ENCODE data around the gene BTN3A1. TPM values are rescaled to one million over a fixed set of nuclear protein-coding genes. Genes with fewer than 3 reads are reported as not detected.

Gene BTN3A1
- total and polyA plus RNA-seq, 2 of the 8 experiments (the other 6 are each of a cell fraction or from before 2014, with no cell fraction given) = 4.7 to 5.6 TPM

- no peak overlapping the region for H2BK15ac ChIP-seq (ENCODE audit: low read length)
- no peak overlapping the region for H4K91ac ChIP-seq (replicated peaks; ENCODE audit: insufficient read length, low read length)
- H3K9ac ChIP-seq (replicated peaks in 1 of 4; ENCODE audit: extremely low read depth in 1 of 4, low read depth in 3 of 4, low read length in 3 of 4) = no peak overlapping the region
- H3K79me2 ChIP-seq (ENCODE audit: control insufficient read depth in 1 of 2, insufficient read depth in 2 of 2, low read length in 2 of 2) = no peaks in the 10 kb centered on the region
- no peaks in the 10 kb centered on the region for H3K27me3 ChIP-seq (replicated peaks in 1 of 4; ENCODE audit: control insufficient read depth in 3 of 4, extremely low read depth in 1 of 4, insufficient read depth in 3 of 4, low read length in 3 of 4)
- H3K4me3 ChIP-seq (ENCODE audit: extremely low read depth in 1 of 4, insufficient read depth in 2 of 4, low read depth in 3 of 4, low read length in 4 of 4) = no peak overlapping the region
- H3K4ac ChIP-seq (replicated peaks; ENCODE audit: insufficient read length, low read depth, low read length) = no peak overlapping the region
- H3K14ac ChIP-seq (ENCODE audit: insufficient read length) = no peak overlapping the region
- no peak overlapping the region for H3K56ac ChIP-seq (replicated peaks; ENCODE audit: insufficient read length, low read depth, low read length)
- no peak overlapping the region for H2AFZ ChIP-seq (ENCODE audit: low read length)
- ChIA-PET CTCF (ENCODE audit: partially characterized antibody) (interaction anchor here (1.0 to 1.5 kb wide), 2 partner anchors 21 to 63 kb away, joined by 3 to 4 read pairs; no protein-coding TSS in a partner anchor), POLR2A (ENCODE audit: partially characterized antibody) (interaction anchor here (1.1 to 1.6 kb wide), 3 partner anchors 10 to 22 kb away, joined by 3 read pairs; partner anchors contain the start of gene BTN2A2)
- TF ChIP-seq POLR2AphosphoS5 (IDR thresholded peaks at IDR 0.05; ENCODE audit: low read depth, low read length) = no peak
- no peak for TF ChIP-seq E2F6 (IDR thresholded peaks at IDR 0.05)
- TF ChIP-seq CHD2 (IDR thresholded peaks at IDR 0.05; ENCODE audit: low read length) = no peak
- TF ChIP-seq SUZ12 (IDR thresholded peaks at IDR 0.05; ENCODE audit: low read length) = no peak
- no peak overlapping the region for H3K27ac ChIP-seq (ENCODE audit: low read depth, low read length)
- H3K18ac ChIP-seq (ENCODE audit: extremely low read depth, low read length) = no peak overlapping the region
- H2AK5ac ChIP-seq (ENCODE audit: low read depth, low read length) = no peak overlapping the region
- H4K5ac ChIP-seq (ENCODE audit: insufficient read length, low read depth, low read length) = no peak overlapping the region
- DNase-seq (ENCODE audit: low read depth in 1 of 2, low spot score in 2 of 2) (no peak), FAIRE-seq (no peak)
- no peaks in the 10 kb centered on the region for H4K20me1 ChIP-seq (replicated peaks in 1 of 2; ENCODE audit: control insufficient read depth in 1 of 2, insufficient read depth in 2 of 2, low read length in 2 of 2)
- H3K23ac ChIP-seq (ENCODE audit: insufficient read length) = no peak overlapping the region
- H3K4me2 ChIP-seq (ENCODE audit: insufficient read depth in 1 of 2, low read depth in 2 of 2, low read length in 2 of 2) = no peak overlapping the region
- H3K9me3 ChIP-seq (ENCODE audit: insufficient read depth in 2 of 2, low read depth in 1 of 2, low read length in 1 of 2) = no peaks in the 10 kb centered on the region
- no peak overlapping the region for H2BK120ac ChIP-seq (replicated peaks; ENCODE audit: low read depth, low read length)
- H3K36me3 ChIP-seq (ENCODE audit: control insufficient read depth in 2 of 4, insufficient read depth in 4 of 4, low read length in 3 of 4) = no peaks in the 10 kb centered on the region
- no peak overlapping the region for H2BK5ac ChIP-seq (ENCODE audit: low read depth, low read length)
- no peak overlapping the region for H2BK20ac ChIP-seq (ENCODE audit: low read length)
- WGBS, 2 experiments (ENCODE audit: extremely low coverage in 1 of 2, insufficient coverage in 1 of 2, insufficient read length in 1 of 2, insufficient replicate concordance in 2 of 2, low coverage in 1 of 2, low lambda C conversion rate in 2 of 2, missing lambda C conversion rate in 1 of 2) = 94% methylated on average over 3 of the region's 3 CpGs; no CpG with 5 or more reads in 1 of the 2 experiments
- peaks cover 0 to 6% (median 2%) of the 10 kb centered on the region in 4 experiments; a peak in 4 of 7 replicates for H3K4me1 ChIP-seq (replicated peaks in 1 of 4; ENCODE audit: control insufficient read depth in 3 of 4, insufficient read depth in 4 of 4, low read length in 3 of 4)
- no peaks in the 10 kb centered on the region for H3K79me1 ChIP-seq (ENCODE audit: low read depth, low read length)
- no peak overlapping the region for H2BK12ac ChIP-seq (ENCODE audit: low read depth, low read length)
- no peak overlapping the region for H4K8ac ChIP-seq (ENCODE audit: extremely low read depth, insufficient read depth, low read length)
- no peaks in the 10 kb centered on the region; the same call in 1 of the 2 replicates for H3K23me2 ChIP-seq (ENCODE audit: low read depth, low read length)
Observed at GRCh38 chr6:26404546-26404945, 2.5 kb downstream of the BTN3A1 start.

All from H1 (cell line).